Erythroblast (primary cell): ENCODE measurements around the gene CDH19.

ENCODE experiments used
- GATA1 ChIP-seq: IDR thresholded peaks from 2 replicates; pipeline ENCODE4 v1.6.1; 2011; ENCODE audit warnings: low read depth, mild to moderate bottlenecking, control low read depth, low read length, moderate library complexity
- POLR2A ChIP-seq: IDR thresholded peaks from 2 replicates; pipeline ENCODE4 v1.6.1; 2011; ENCODE audit warnings: mild to moderate bottlenecking, low read length

DNA sequence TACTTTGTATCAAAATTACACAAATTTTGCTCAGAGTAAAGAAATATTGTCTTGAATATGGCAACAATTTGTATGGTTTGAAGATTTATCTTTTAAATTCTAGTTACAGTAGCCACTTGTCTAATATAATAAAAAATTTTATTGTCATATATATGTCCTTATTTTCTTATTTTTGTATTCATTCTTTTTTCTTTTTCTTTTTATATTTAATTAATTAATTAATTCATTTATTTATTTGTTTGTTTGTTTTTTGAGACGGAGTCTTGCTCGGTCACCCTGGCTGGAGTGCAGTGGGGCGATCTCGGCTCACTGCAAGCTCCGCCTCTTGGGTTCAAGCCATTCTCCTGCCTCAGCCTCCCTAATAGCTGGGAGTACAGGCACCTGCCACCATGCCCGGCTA, 3.7 kb upstream of the CDH19 start:
- TF ChIP-seq POLR2A = no peak
- TF ChIP-seq GATA1 = no peak
